Measurements from ENCODE around the gene CD276. TPM values are rescaled to one million over a fixed set of nuclear protein-coding genes. Genes with fewer than 3 reads are reported as not detected.

CD276 gene
- total and polyA plus RNA-seq, 3 experiments from 2014 or later: 1.9 to 2.4 TPM; not detected in 1

GRCh38 chr15:73685981-73686380 lies 1.8 kb downstream of the CD276 start:
- Mint-ChIP-seq H3K36me3 (no peaks in the 10 kb centered on the region), H3K27ac (no peak overlapping the region), H3K27me3 (peaks cover 26 to 63% of the 10 kb centered on the region in 2 donors), H3K4me3 (peak overlapping the region in 2 of 7 donors; percentile 29 to 45), H3K9me3 (no peaks in the 10 kb centered on the region), H3K4me1 (peaks cover 0 to 15% (median 5%) of the 10 kb centered on the region in 3 donors)
- Histone ChIP-seq H3K27ac (ENCODE audit: low read depth, low read length) (no peak overlapping the region), H3K4me1 (ENCODE audit: insufficient read depth, low read length) (no peaks in the 10 kb centered on the region), H3K9me3 (ENCODE audit: low read length) (no peaks in the 10 kb centered on the region), H3K4me3 (ENCODE audit: low read length) (no peak overlapping the region), H3K27me3 (ENCODE audit: insufficient read depth, low read length, poor library complexity, severe bottlenecking) (peaks cover 30% of the 10 kb centered on the region), H3K36me3 (ENCODE audit: insufficient read depth, low read length) (no peaks in the 10 kb centered on the region)
- CTCF ChIA-PET: interaction anchor here (0.6 to 3.7 kb wide), 3 partner anchors 9 to 19 kb away, joined by 3 to 22 read pairs (median 7); no protein-coding TSS in a partner anchor
- POLR2A ChIA-PET: no interaction called here
- DNase-seq: no peak

- peak overlapping the region in 1 of 8 donors; percentile 12 for H3K27ac Mint-ChIP-seq
- peaks cover 30% of the 10 kb centered on the region for H3K27me3 ChIP-seq (ENCODE audit: insufficient read depth, low read length, poor library complexity, severe bottlenecking)
- CTCF ChIA-PET: interaction anchor here (1.4 to 3.7 kb wide), 2 partner anchors 10 to 13 kb away, joined by 7 to 22 read pairs; no protein-coding TSS in a partner anchor
- peaks cover 0 to 15% (median 5%) of the 10 kb centered on the region in 3 donors for H3K4me1 Mint-ChIP-seq
- no peaks in the 10 kb centered on the region for H3K9me3 ChIP-seq (ENCODE audit: low read length)
- no peak overlapping the region for H3K4me3 Mint-ChIP-seq
- H3K27me3 Mint-ChIP-seq: peaks cover 26 to 57% of the 10 kb centered on the region in 2 donors
- no peaks in the 10 kb centered on the region for H3K36me3 ChIP-seq (ENCODE audit: insufficient read depth, low read length)
- POLR2A ChIA-PET: no interaction called here
- H3K4me3 ChIP-seq (ENCODE audit: low read length): no peak overlapping the region
- no peak overlapping the region for H3K27ac ChIP-seq (ENCODE audit: low read depth, low read length)
- H3K36me3 Mint-ChIP-seq: no peaks in the 10 kb centered on the region
- no peaks in the 10 kb centered on the region for H3K9me3 Mint-ChIP-seq
- no peaks in the 10 kb centered on the region for H3K4me1 ChIP-seq (ENCODE audit: insufficient read depth, low read length)
- DNase-seq: no peak
Observed at GRCh38 chr15:73686781-73687256, 2.6 kb downstream of the CD276 start.

GRCh38 chr15:73687351-73687750 lies 3.2 kb downstream of the CD276 start:
- Mint-ChIP-seq H3K9me3 (no peaks in the 10 kb centered on the region), H3K4me1 (peaks cover 0 to 15% (median 5%) of the 10 kb centered on the region in 3 donors), H3K27ac (no peak overlapping the region), H3K36me3 (no peaks in the 10 kb centered on the region), H3K4me3 (no peak overlapping the region), H3K27me3 (peaks cover 24 to 53% of the 10 kb centered on the region in 2 donors)
- Histone ChIP-seq H3K27ac (ENCODE audit: low read depth, low read length) (no peak overlapping the region), H3K36me3 (ENCODE audit: insufficient read depth, low read length) (no peaks in the 10 kb centered on the region), H3K4me3 (ENCODE audit: low read length) (no peak overlapping the region), H3K4me1 (ENCODE audit: insufficient read depth, low read length) (no peaks in the 10 kb centered on the region), H3K9me3 (ENCODE audit: low read length) (no peaks in the 10 kb centered on the region), H3K27me3 (ENCODE audit: insufficient read depth, low read length, poor library complexity, severe bottlenecking) (peaks cover 30% of the 10 kb centered on the region)
- ChIA-PET CTCF (interaction anchor here (1.4 to 3.7 kb wide), 2 partner anchors 10 to 12 kb away, joined by 7 to 22 read pairs; no protein-coding TSS in a partner anchor), POLR2A (no interaction called here)
- DNase-seq: no peak

DNA sequence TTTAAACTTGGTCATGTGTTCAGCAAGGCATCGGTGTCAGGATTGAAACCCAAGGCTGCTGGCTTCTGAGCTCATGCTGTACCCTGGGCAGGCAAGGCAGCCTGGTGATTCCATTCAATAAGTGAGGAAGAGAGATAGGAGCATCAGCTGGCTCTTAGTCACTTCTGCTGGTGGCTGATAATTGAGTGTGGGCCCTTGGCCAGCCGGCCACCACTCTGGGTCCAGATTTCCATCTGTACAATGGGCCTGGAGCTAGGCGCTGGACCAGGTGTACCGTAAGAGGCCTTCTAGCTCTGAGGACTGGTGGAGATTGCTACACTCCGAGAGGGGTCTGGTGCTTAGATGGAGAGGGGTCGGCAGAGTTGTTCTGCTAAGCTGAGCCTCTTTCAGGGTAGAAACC lies 4.3 kb downstream of the CD276 start:
- H3K36me3 Mint-ChIP-seq: no peaks in the 10 kb centered on the region
- H3K9me3 ChIP-seq (ENCODE audit: low read length): no peaks in the 10 kb centered on the region
- H3K27me3 ChIP-seq (ENCODE audit: insufficient read depth, low read length, poor library complexity, severe bottlenecking): peaks cover 30% of the 10 kb centered on the region
- DNase-seq: no peak
- no peaks in the 10 kb centered on the region for H3K4me1 ChIP-seq (ENCODE audit: insufficient read depth, low read length)
- H3K27ac Mint-ChIP-seq: no peak overlapping the region
- H3K4me3 Mint-ChIP-seq: no peak overlapping the region
- ChIA-PET CTCF (interaction anchor here (3.7 kb wide), 1 partner anchor 11 kb away, joined by 22 read pairs; no protein-coding TSS in a partner anchor), POLR2A (no interaction called here)
- no peak overlapping the region for H3K27ac ChIP-seq (ENCODE audit: low read depth, low read length)
- H3K9me3 Mint-ChIP-seq: no peaks in the 10 kb centered on the region
- H3K27me3 Mint-ChIP-seq: peaks cover 21 to 54% of the 10 kb centered on the region in 2 donors
- peaks cover 0 to 11% (median 5%) of the 10 kb centered on the region in 3 donors for H3K4me1 Mint-ChIP-seq
- no peak overlapping the region for H3K4me3 ChIP-seq (ENCODE audit: low read length)
- no peaks in the 10 kb centered on the region for H3K36me3 ChIP-seq (ENCODE audit: insufficient read depth, low read length)

- H3K27me3 Mint-ChIP-seq: peaks cover 21 to 53% of the 10 kb centered on the region in 2 donors
- H3K4me3 Mint-ChIP-seq: no peak overlapping the region
- Histone ChIP-seq H3K9me3 (ENCODE audit: low read length) (no peaks in the 10 kb centered on the region), H3K36me3 (ENCODE audit: insufficient read depth, low read length) (no peaks in the 10 kb centered on the region), H3K4me1 (ENCODE audit: insufficient read depth, low read length) (peaks cover 2% of the 10 kb centered on the region), H3K4me3 (ENCODE audit: low read length) (no peak overlapping the region), H3K27me3 (ENCODE audit: insufficient read depth, low read length, poor library complexity, severe bottlenecking) (peaks cover 30% of the 10 kb centered on the region), H3K27ac (ENCODE audit: low read depth, low read length) (no peak overlapping the region)
- DNase-seq: no peak
- no peaks in the 10 kb centered on the region for H3K9me3 Mint-ChIP-seq
- peaks cover 3 to 11% (median 4%) of the 10 kb centered on the region in 3 donors for H3K4me1 Mint-ChIP-seq
- ChIA-PET POLR2A (no interaction called here), CTCF (interaction anchor here (0.7 to 2.5 kb wide), 3 partner anchors 9 to 14 kb away, joined by 4 to 12 read pairs (median 5); no protein-coding TSS in a partner anchor)
- H3K27ac Mint-ChIP-seq: no peak overlapping the region
- H3K36me3 Mint-ChIP-seq: no peaks in the 10 kb centered on the region
Observed at GRCh38 chr15:73691396-73691795, 7.2 kb downstream of the CD276 start.

GRCh38 chr15:73694419-73694818 lies 10.2 kb downstream of the CD276 start:
- H3K27ac Mint-ChIP-seq: no peak overlapping the region
- CTCF ChIA-PET: interaction anchor here (2.2 to 10.2 kb wide), 2 partner anchors 14 to 58 kb away, joined by 13 to 161 read pairs; partner anchors contain the start of gene CD276
- Histone ChIP-seq H3K4me1 (ENCODE audit: insufficient read depth, low read length) (peaks cover 16% of the 10 kb centered on the region), H3K27me3 (ENCODE audit: insufficient read depth, low read length, poor library complexity, severe bottlenecking) (peaks cover 24% of the 10 kb centered on the region), H3K4me3 (ENCODE audit: low read length) (no peak overlapping the region), H3K9me3 (ENCODE audit: low read length) (no peaks in the 10 kb centered on the region), H3K27ac (ENCODE audit: low read depth, low read length) (no peak overlapping the region), H3K36me3 (ENCODE audit: insufficient read depth, low read length) (no peaks in the 10 kb centered on the region)
- POLR2A ChIA-PET: interaction anchor here (0.5 kb wide), 1 partner anchor 1211 kb away, joined by 3 read pairs; no protein-coding TSS in a partner anchor
- H3K36me3 Mint-ChIP-seq: no peaks in the 10 kb centered on the region
- peaks cover 24 to 39% of the 10 kb centered on the region in 2 donors for H3K27me3 Mint-ChIP-seq
- DNase-seq: no peak
- H3K9me3 Mint-ChIP-seq: no peaks in the 10 kb centered on the region
- peaks cover 20 to 28% (median 21%) of the 10 kb centered on the region in 3 donors for H3K4me1 Mint-ChIP-seq
- H3K4me3 Mint-ChIP-seq: no peak overlapping the region

DNA sequence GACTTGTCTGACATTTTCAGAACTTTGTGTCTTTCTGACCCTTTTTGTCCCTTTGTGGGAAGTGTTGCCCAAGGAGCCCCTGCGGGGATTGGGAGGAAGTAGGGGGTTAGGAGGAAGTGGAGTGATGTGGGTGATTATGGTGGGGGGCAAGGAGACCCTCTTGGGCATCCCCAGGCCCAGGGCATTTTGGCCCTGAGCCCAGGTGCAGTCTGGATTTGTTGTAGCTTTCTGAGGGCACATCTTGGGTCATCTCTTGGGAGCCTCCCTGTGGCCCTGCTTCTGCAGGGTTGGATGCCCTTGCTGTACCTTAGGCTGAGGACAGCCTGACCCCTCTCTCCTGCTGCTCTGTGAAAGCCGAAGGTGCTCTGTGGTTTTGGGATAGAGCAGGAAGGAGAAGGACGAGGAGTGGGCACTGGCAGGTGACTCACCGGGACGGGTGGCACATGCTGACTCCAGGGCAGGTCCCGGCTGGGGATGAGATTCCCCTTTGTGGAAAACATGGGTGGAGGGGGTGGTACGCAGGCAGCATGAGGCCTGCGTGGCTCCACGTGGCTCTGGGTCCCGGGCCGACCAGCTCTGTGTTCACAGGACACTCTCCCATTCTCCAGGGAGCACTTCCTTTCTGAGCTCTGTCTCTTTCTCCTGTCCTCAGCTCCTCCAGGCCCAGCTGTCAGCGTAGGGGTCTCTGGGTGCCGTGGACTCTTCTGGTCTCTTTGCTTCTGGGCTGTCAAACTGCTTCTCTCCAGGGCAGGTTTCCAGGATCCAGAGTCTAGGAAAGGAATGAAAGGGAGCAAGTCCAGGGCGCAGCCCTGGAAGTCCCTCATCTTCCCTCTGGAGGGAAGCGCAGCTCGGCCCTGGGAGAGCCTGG lies 11.8 kb downstream of the CD276 start:
- H3K9me3 Mint-ChIP-seq: no peaks in the 10 kb centered on the region
- ChIA-PET POLR2A (no interaction called here), CTCF (interaction anchor here (2.2 to 10.2 kb wide), 2 partner anchors 16 to 60 kb away, joined by 13 to 161 read pairs; partner anchors contain the start of gene CD276)
- peaks cover 26 to 47% of the 10 kb centered on the region in 2 donors for H3K27me3 Mint-ChIP-seq
- H3K4me3 ChIP-seq (ENCODE audit: low read length): no peak overlapping the region
- peaks cover 23 to 28% (median 24%) of the 10 kb centered on the region in 3 donors for H3K4me1 Mint-ChIP-seq
- H3K4me3 Mint-ChIP-seq: peak overlapping the region in 1 of 7 donors; percentile 35
- H3K4me1 ChIP-seq (ENCODE audit: insufficient read depth, low read length): peaks cover 16% of the 10 kb centered on the region
- no peaks in the 10 kb centered on the region for H3K36me3 ChIP-seq (ENCODE audit: insufficient read depth, low read length)
- no peak for DNase-seq
- peak overlapping the region in 1 of 8 donors; percentile 50 for H3K27ac Mint-ChIP-seq
- peaks cover 27% of the 10 kb centered on the region for H3K27me3 ChIP-seq (ENCODE audit: insufficient read depth, low read length, poor library complexity, severe bottlenecking)
- H3K9me3 ChIP-seq (ENCODE audit: low read length): no peaks in the 10 kb centered on the region
- no peaks in the 10 kb centered on the region for H3K36me3 Mint-ChIP-seq
- no peak overlapping the region for H3K27ac ChIP-seq (ENCODE audit: low read depth, low read length)

GRCh38 chr15:73696641-73697001 lies 12.4 kb downstream of the CD276 start:
- no peaks in the 10 kb centered on the region for H3K36me3 Mint-ChIP-seq
- no peak overlapping the region for H3K27ac ChIP-seq (ENCODE audit: low read depth, low read length)
- POLR2A ChIA-PET: no interaction called here

More at GRCh38 chr15:73696641-73697001, 12.4 kb downstream of the CD276 start:
- Mint-ChIP-seq H3K27ac (peak overlapping the region in 6 of 8 donors; percentile 27 to 89 (median 61)), H3K27me3 (peaks cover 26 to 47% of the 10 kb centered on the region in 2 donors), H3K4me1 (peaks cover 23 to 28% (median 24%) of the 10 kb centered on the region in 3 donors), H3K9me3 (no peaks in the 10 kb centered on the region), H3K4me3 (peak overlapping the region in 4 of 7 donors; percentile 6 to 59 (median 45))
- Histone ChIP-seq H3K4me3 (ENCODE audit: low read length) (no peak overlapping the region), H3K36me3 (ENCODE audit: insufficient read depth, low read length) (no peaks in the 10 kb centered on the region), H3K4me1 (ENCODE audit: insufficient read depth, low read length) (peaks cover 16% of the 10 kb centered on the region), H3K9me3 (ENCODE audit: low read length) (no peaks in the 10 kb centered on the region), H3K27me3 (ENCODE audit: insufficient read depth, low read length, poor library complexity, severe bottlenecking) (peaks cover 27% of the 10 kb centered on the region)
- CTCF ChIA-PET: interaction anchor here (2.2 to 10.2 kb wide), 2 partner anchors 16 to 61 kb away, joined by 13 to 161 read pairs; partner anchors contain the start of gene CD276
- DNase-seq: no peak
